Measurements from ENCODE around the gene HPSE2. TPM values are rescaled to one million over a fixed set of nuclear protein-coding genes. Genes with fewer than 3 reads are reported as not detected.

The HPSE2 gene
- total and polyA plus RNA-seq, 4 donors, result 0.05 TPM; not detected in 3

- TF ChIP-seq SP1 (IDR thresholded peaks at IDR 0.05), result no peak
- TF ChIP-seq FOXA2 (IDR thresholded peaks at IDR 0.05), result no peak
- TF ChIP-seq NR2F2 (IDR thresholded peaks at IDR 0.05), result no peak
- TF ChIP-seq RAD21 (IDR thresholded peaks at IDR 0.05), result no peak
These were observed 806.2 kb downstream of the HPSE2 start (continued) for GRCh38 chr10:98429320-98430072.

DNA sequence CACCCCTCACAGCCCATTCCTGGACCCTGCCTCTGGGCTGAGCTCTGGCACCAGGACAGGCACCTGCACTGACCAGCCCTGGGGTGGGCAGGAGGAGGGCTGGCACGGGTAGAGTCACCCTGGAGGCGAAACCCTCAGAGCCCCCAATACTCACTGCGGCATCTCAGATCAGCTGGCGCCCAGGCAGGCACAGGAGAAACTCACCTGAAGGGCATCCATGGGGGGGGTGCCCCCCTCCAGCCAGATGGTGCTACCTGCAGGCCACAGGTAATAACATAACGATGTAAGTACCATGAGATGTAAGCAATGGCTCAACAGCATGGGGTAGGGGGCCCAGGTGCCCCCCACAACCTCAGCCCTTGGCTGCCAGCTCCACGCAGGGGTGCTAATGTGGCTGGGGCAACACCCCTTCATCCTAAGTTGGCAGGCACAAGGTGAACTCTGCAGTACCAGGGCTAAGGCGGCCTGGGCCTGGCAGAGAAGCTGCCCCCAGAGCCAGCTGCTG is 808.6 kb downstream of the HPSE2 start:
- peaks cover 21 to 45% (median 31%) of the 10 kb centered on the region in 4 donors for H3K36me3 ChIP-seq (ENCODE audit: control insufficient read depth in 4 of 4, insufficient read depth in 3 of 4, low read depth in 1 of 4, low read length in 3 of 4)
- no peaks in the 10 kb centered on the region for H3K27me3 ChIP-seq (ENCODE audit: control insufficient read depth in 4 of 4, insufficient read depth in 4 of 4, low read length in 3 of 4)
- TF ChIP-seq FOXA2 (IDR thresholded peaks at IDR 0.05) (no peak), HNF4G (IDR thresholded peaks at IDR 0.05) (no peak), RXRA (IDR thresholded peaks at IDR 0.05) (no peak), CTCF (IDR thresholded peaks at IDR 0.05; ENCODE audit: low read depth, low read length, missing input control) (no peak), HNF4A (conservative IDR thresholded peaks at IDR 0.05) (no peak), GABPA (IDR thresholded peaks at IDR 0.05 in 1 of 2, conservative IDR thresholded peaks at IDR 0.05 in 1 of 2) (no peak), TAF1 (conservative IDR thresholded peaks at IDR 0.05) (no peak), REST (IDR thresholded peaks at IDR 0.05) (no peak), MAX (IDR thresholded peaks at IDR 0.05) (no peak), ZBTB33 (IDR thresholded peaks at IDR 0.05) (no peak), NR2F2 (IDR thresholded peaks at IDR 0.05) (no peak), EGR1 (IDR thresholded peaks at IDR 0.05; ENCODE audit: low read depth in 2 of 2) (no peak), YY1 (IDR thresholded peaks at IDR 0.05) (no peak), JUND (IDR thresholded peaks at IDR 0.05) (no peak), ATF3 (IDR thresholded peaks at IDR 0.05) (no peak), RAD21 (IDR thresholded peaks at IDR 0.05) (no peak)
- no peak overlapping the region for H3K27ac ChIP-seq (ENCODE audit: low read depth in 1 of 2, low read length in 2 of 2)
- no peaks in the 10 kb centered on the region for H3K9me3 ChIP-seq (ENCODE audit: control insufficient read depth in 4 of 4, low read length in 3 of 4)
- no peak overlapping the region for H3K4me3 ChIP-seq (ENCODE audit: low read depth in 1 of 3, low read length in 3 of 3)
- no peak overlapping the region for H3K9ac ChIP-seq (ENCODE audit: low read depth in 1 of 2, low read length in 2 of 2)
- no peak for DNase-seq (ENCODE audit: low spot score)
- H3K4me1 ChIP-seq (ENCODE audit: control insufficient read depth in 4 of 4, insufficient read depth in 4 of 4, low read length in 3 of 4), result no peaks in the 10 kb centered on the region
- 89% methylated on average over 7 of the region's 7 CpGs for whole genome bisulfite sequencing
